Measurements from ENCODE around the gene NRXN3. TPM values are rescaled to one million over a fixed set of nuclear protein-coding genes. Genes with fewer than 3 reads are reported as not detected.
"Not testable (repeated sequence)": the region's sequence is repeated elsewhere in the genome, so short reads cannot be mapped to it uniquely, and the experiment has no call there.

NRXN3 gene
- polyA plus RNA-seq, 3 donors = 6.1 to 7.8 (median 6.4) TPM

GRCh38 chr14:79062226-79062625, 892.1 kb downstream of the NRXN3 start:
- DNase-seq = no peak

GRCh38 chr14:79064214-79064613, 894.0 kb downstream of the NRXN3 start:
- DNase-seq = no peak

- DNase-seq = no peak
These were observed 904.3 kb downstream of the NRXN3 start for GRCh38 chr14:79074510-79074909.

- no peak for DNase-seq
These were observed 906.3 kb downstream of the NRXN3 start for GRCh38 chr14:79076428-79076827.

- DNase-seq = no peak
These were observed 906.9 kb downstream of the NRXN3 start for GRCh38 chr14:79077096-79077495.

- DNase-seq = no peak
These were observed 909.9 kb downstream of the NRXN3 start for GRCh38 chr14:79080040-79080439.

- DNase-seq = no peak
These were observed 912.7 kb downstream of the NRXN3 start for GRCh38 chr14:79082883-79083282.

- DNase-seq = no peak
These were observed 913.2 kb downstream of the NRXN3 start for GRCh38 chr14:79083356-79083755.

- DNase-seq = no peak
These were observed 914.7 kb downstream of the NRXN3 start for GRCh38 chr14:79084861-79085260.

GRCh38 chr14:79089576-79089975, 919.4 kb downstream of the NRXN3 start:
- no peak for DNase-seq

- DNase-seq = no peak
These were observed 920.5 kb downstream of the NRXN3 start for GRCh38 chr14:79090641-79091180.

GRCh38 chr14:79091381-79091963, 921.3 kb downstream of the NRXN3 start:
- DNase-seq = no peak

- no peak for DNase-seq
These were observed 923.4 kb downstream of the NRXN3 start for GRCh38 chr14:79093531-79093930.

GRCh38 chr14:79094951-79095350, 924.8 kb downstream of the NRXN3 start:
- DNase-seq = no peak

GRCh38 chr14:79096811-79097210, 926.6 kb downstream of the NRXN3 start:
- DNase-seq = no peak

GRCh38 chr14:79098324-79098723, 928.2 kb downstream of the NRXN3 start:
- DNase-seq = no peak

GRCh38 chr14:79100578-79100977, 930.4 kb downstream of the NRXN3 start:
- DNase-seq = no peak

GRCh38 chr14:79101388-79101787, 931.2 kb downstream of the NRXN3 start:
- DNase-seq = no peak

GRCh38 chr14:79103764-79104163, 933.6 kb downstream of the NRXN3 start:
- no peak for DNase-seq

- DNase-seq = not testable (repeated sequence)
These were observed 940.4 kb downstream of the NRXN3 start for GRCh38 chr14:79110564-79110963.

GRCh38 chr14:79111987-79112501, 941.9 kb downstream of the NRXN3 start:
- no peak for DNase-seq

GRCh38 chr14:79117561-79117960, 947.4 kb downstream of the NRXN3 start:
- no peak for DNase-seq

GRCh38 chr14:79118291-79118690, 948.1 kb downstream of the NRXN3 start:
- no peak for DNase-seq

- DNase-seq = no peak
These were observed 964.2 kb downstream of the NRXN3 start for GRCh38 chr14:79134361-79134760.
